Subcutaneous adipose tissue (tissue), 4 donors: ENCODE measurements around the gene MFSD11. TPM values are rescaled to one million over a fixed set of nuclear protein-coding genes. Genes with fewer than 3 reads are reported as not detected.

Experiments
- total RNA-seq, 4 donors: library from RNA; depleted of rRNA; stranded (reverse); fragments of >200 nt; gene quantifications; one replicate each; pipeline ENCODE4 v1.1.0, GENCODE V29; 2016
- TF ChIP-seq, protein P1 (sequence below): fragments of 450-650 bp; IDR thresholded peaks from one replicate; pipeline ENCODE4 v1.5.1; 2016; ENCODE audit warnings: low read depth, mild to moderate bottlenecking, control low read depth, antibody characterized with exemption, moderate library complexity

The MFSD11 gene
- total RNA-seq, 4 donors from 2014 or later: 18.5 to 35.9 (median 26.9) TPM

DNA sequence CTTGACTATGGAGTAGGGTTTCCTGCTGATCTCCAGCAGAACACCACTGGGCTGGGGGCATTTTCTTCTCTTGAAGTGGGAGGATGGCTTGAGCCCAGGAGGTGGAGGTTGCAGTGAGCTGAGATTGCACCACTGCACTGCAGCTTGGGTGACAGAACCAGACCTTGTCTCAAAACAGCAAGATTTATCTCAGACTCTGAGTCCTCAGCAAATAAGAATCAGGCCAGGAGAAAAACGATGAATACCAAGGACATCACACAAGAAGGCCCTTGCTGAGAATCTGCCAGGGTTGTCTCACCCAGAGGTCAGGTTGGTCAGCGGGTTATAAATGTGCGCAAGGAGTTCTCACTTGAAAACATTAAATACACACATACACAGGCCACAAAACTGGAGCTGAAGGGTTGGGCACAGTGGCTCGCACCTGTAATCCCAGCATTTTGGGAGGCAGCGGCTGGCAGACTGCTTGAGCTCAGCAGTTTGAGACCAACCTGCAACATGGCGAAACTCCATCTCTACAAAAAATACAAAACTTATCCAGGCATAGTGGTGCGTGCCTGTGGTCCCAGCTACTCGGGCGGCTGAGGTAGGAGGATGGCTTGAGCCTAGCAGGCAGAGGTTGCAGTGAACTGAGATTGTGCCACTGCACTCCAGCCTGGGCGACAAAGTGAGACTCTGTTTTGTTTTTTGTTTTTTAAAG, 34.8 kb upstream of the MFSD11 start:
- TF ChIP-seq, protein P1, sequence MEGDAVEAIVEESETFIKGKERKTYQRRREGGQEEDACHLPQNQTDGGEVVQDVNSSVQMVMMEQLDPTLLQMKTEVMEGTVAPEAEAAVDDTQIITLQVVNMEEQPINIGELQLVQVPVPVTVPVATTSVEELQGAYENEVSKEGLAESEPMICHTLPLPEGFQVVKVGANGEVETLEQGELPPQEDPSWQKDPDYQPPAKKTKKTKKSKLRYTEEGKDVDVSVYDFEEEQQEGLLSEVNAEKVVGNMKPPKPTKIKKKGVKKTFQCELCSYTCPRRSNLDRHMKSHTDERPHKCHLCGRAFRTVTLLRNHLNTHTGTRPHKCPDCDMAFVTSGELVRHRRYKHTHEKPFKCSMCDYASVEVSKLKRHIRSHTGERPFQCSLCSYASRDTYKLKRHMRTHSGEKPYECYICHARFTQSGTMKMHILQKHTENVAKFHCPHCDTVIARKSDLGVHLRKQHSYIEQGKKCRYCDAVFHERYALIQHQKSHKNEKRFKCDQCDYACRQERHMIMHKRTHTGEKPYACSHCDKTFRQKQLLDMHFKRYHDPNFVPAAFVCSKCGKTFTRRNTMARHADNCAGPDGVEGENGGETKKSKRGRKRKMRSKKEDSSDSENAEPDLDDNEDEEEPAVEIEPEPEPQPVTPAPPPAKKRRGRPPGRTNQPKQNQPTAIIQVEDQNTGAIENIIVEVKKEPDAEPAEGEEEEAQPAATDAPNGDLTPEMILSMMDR: no peak

DNA sequence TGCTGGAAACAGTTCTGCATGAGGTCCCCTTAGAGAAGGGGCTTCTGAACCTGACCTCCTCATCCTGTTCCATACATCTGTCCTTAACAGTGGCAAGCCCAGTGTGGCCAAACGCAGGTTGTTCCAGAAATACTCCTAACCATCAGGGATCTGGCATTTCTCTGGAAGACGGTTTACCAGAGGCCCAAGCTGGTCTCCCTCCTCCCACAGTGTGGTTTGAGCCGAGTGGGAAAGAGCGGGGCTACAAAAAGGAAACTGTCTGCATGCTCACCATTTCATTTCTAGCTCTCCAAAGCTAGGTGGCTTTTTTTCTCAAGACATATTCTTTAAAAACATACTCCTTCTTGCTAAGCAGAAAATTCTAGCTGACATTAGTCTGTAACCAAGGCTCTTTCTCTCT, 33.1 kb upstream of the MFSD11 start:
- TF ChIP-seq, protein P1: no peak

DNA sequence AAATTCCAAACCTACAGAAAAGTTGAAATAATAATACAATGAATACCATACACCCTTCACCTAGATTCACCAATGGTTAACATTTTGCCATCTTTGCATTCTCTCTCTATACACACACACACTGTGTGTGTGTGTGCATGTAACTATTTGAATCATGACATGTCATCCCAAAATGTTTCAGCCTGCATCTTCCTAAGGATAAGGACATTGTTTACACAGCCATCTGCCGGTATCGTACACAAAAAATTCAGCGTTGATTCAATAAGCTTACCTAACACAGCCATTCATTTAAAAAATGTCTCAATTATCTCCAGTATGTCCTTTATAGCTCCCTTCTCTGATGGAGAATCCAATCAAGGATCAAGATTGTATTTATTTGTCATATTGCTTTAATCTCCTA, 31.1 kb upstream of the MFSD11 start:
- TF ChIP-seq, protein P1: no peak

- TF ChIP-seq, protein P1: no peak
Observed at GRCh38 chr17:76707985-76708807, 29.7 kb upstream of the MFSD11 start.

DNA sequence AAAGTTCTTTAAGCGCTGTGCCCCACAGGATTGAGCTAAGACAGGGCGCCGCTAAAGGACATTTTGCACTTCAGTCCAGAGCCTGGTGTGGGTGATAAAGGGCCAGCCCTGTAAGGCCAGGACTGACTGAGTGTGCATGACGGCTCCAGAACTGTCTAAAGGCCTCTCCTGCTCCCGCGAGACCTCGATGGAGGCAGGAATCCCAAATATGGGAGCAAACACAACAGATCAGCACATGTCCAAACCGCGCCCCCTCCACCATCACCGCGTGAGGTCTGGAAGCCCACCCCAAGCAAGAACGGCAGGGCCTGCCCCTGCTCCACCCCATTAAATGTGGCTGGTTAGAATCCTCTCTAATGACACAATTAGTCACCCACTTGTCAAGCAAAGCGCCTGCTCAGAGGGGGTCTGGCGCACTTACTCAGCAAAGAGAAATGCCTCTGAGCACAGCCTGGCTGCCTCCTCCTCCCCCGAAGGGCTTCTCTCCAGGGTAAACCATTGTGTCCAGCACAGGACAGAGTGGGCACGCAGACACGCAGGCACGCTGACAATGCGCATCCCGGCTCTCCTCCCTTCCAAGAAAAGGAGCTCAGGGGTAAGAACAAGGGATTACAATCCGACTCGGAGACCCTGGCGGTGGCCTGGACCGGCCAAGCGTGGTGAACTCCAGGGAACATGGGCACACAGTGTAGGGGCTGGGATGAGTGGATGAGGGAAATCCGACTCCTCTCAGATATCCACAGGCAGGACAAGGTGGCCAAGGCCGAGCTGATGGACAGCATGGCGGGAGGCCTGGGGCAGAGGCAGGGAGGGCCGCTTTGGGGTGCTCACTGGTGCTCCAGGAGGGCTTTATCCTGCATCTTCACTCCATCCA, 28.6 kb upstream of the MFSD11 start:
- TF ChIP-seq, protein P1: no peak

DNA sequence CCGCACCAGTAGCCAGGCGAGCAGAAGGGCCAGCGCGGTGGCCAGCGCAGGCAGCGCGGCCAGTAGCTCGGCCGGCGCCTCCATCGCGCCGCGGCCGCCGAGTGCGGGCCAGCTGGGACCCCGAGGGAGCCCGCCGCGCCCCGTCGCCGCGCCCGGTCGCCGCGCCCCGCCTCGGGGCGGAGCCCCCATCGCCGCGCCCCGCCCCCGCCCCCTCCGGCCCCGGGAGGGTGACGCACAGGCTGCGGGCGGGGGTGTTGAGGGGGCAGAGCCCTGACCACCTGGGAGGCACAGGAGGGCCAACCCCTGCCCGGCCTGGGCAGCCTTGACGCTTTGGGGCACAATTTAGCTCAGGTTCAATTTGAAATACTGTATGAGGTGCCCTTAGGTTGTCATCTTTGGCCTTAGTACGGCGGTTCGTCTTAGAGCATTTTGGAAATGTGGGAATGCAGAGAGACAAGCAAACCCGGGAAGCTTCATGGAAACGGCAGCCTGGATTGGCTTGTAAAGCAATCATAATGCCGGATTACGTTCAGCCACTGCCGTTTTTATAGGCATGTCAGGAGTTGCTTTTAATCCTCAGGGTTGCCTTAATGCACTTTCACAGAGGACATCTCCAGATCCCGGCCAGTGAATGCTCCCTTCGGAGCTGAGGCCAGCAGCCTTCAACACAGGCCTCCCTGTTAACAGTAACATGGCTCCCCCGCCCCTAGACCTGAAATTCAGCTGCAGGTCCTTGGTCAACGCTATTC, 26.9 kb upstream of the MFSD11 start, which contains the start of gene MXRA7:
Gene MXRA7, minus strand, starts transcription at position 103 of the 749 bp plus-strand sequence. Its CDS starts 19 bp downstream, at position 84.
- TF ChIP-seq, protein P1: no peak
